GM19395 (cell line): ENCODE results near the gene CEP44.

Experiments used
- ATAC-seq: cut with Tn5 transposase; IDR thresholded peaks from one replicate; pipeline ENCODE4 v1.9.1; 2021; ENCODE audit warnings: mild to moderate bottlenecking, moderate library complexity; ENCODE audit not compliant: unreplicated experiment

The CEP44 gene

DNA sequence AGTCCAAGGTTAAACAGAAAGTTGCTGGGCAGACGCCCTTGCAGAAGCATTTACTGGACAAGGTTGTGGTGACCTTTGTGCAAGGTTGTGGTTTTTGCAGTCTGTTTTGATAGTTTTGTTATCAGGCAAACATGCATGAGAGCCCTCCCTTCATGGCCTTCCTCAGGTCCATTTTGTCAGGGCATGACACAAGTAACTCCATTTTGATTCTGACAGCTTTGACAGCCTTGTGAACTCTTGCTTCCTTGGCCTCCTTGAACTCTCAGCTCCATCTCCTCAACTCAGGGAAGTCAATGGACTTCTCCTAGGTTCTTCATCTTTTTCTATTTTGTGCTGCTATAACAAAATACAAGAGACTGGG is 97.7 kb downstream of the CEP44 start:
- no peak for ATAC-seq
